Regular cardiac myocyte (primary cell): ENCODE results near the gene B2M. TPM values are rescaled to one million over a fixed set of nuclear protein-coding genes. Genes with fewer than 3 reads are reported as not detected.

Experiments used
- total RNA-seq: library from RNA; depleted of rRNA; stranded (reverse); fragments of >200 nt; gene quantifications from 2 replicates; pipeline ENCODE4 v1.2.3, GENCODE V29; 2014

Gene B2M
- total RNA-seq = 1,062 and 3,917 TPM in 2 replicates

GRCh38 chr15:44711096-44711742 lies at the start of gene B2M, which contains the start of gene PATL2:
Gene B2M (plus strand): TSS chr15:44711517. CDS start chr15:44711547, 30 bp downstream.
Gene PATL2 (minus strand): TSS chr15:44711323. CDS start chr15:44676490, 34,833 bp downstream.

GRCh38 chr15:44663410-44664308 lies 47.7 kb upstream of the B2M start, which contains the start of gene SPG11:
Gene SPG11 (minus strand): TSS chr15:44663662. CDS start chr15:44663647, 15 bp downstream.

GRCh38 chr15:44736181-44736765 lies 25.0 kb downstream of the B2M start, which contains the start of gene TRIM69:
Gene TRIM69 (plus strand): TSS chr15:44736528. CDS start chr15:44736705, 177 bp downstream.

Other genes starting within 250 kb of the B2M start
- gene EIF3J, start 174.4 kb upstream of the B2M start, total RNA-seq = 31.6 and 74.4 TPM in 2 replicates
- 59.0 and 78.1 TPM in 2 replicates for gene SPG11, start 47.9 kb upstream of the B2M start, total RNA-seq
- under 0.01 and 0.56 TPM in 2 replicates for gene PATL2, start 194 bp upstream of the B2M start, total RNA-seq
- 11.3 and 11.7 TPM in 2 replicates for gene TRIM69, start 25.0 kb downstream of the B2M start, total RNA-seq
- gene TERB2, start 245.2 kb downstream of the B2M start, total RNA-seq = not detected in 2 replicates